Endothelial cell of umbilical vein (primary cell): ENCODE results near the gene TET1.

ENCODE experiments used
- EZH2 ChIP-seq: IDR thresholded peaks from 2 replicates; pipeline ENCODE4 v1.6.1; 2012; ENCODE audit warnings: borderline replicate concordance, low read depth, mild to moderate bottlenecking, moderate library complexity, low read length, inconsistent platforms; ENCODE audit not compliant: severe bottlenecking
- POLR2A ChIP-seq: IDR thresholded peaks from 2 replicates; pipeline ENCODE4 v1.6.1; 2012; ENCODE audit warnings: low read depth, mild to moderate bottlenecking, control low read depth, low read length
- POLR2AphosphoS5 ChIP-seq: IDR thresholded peaks from 2 replicates; pipeline ENCODE4 v1.6.1; 2012; ENCODE audit warnings: low read depth, mild to moderate bottlenecking, control low read depth, low read length, moderate library complexity; ENCODE audit not compliant: insufficient read depth
- TF ChIP-seq, protein P1 (sequence below), 2 donors: IDR thresholded peaks; 1 replicate in 1 of 2; 2 replicates in 1 of 2; pipeline ENCODE4 v1.5.1; 2011; ENCODE audit warnings: low read length in 2 of 2, mild to moderate bottlenecking in 2 of 2, moderate library complexity in 2 of 2, control low read depth in 1 of 2, inconsistent platforms in 1 of 2, low read depth in 1 of 2; ENCODE audit not compliant: insufficient read depth in 1 of 2; ENCODE audit errors: extremely low read depth in 1 of 2
- TF ChIP-seq, protein P2 (sequence below): IDR thresholded peaks from 2 replicates; pipeline ENCODE4 v1.6.1; 2011; ENCODE audit not compliant: insufficient read depth, insufficient read length

DNA sequence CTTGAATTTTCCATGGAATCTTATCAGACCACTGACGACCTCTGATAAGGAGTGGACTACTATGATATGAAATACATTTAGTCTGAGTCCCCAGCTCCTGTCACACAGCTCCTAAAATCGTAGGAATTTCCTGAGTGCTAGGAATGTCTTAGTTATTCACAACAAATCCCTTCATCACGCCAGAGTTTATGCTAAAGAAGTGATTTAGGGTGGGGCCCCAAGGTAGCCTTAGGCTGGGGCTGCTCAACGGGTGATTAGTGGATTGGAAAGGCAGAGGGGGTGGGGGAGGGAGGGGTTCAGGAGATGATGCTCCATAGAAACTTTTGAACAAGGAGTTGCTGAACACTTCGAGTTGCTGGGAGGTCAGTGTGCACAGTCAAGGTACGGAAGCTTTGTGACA, 7.0 kb upstream of the TET1 start:
- no peak for TF ChIP-seq POLR2A
- TF ChIP-seq, protein P1, sequence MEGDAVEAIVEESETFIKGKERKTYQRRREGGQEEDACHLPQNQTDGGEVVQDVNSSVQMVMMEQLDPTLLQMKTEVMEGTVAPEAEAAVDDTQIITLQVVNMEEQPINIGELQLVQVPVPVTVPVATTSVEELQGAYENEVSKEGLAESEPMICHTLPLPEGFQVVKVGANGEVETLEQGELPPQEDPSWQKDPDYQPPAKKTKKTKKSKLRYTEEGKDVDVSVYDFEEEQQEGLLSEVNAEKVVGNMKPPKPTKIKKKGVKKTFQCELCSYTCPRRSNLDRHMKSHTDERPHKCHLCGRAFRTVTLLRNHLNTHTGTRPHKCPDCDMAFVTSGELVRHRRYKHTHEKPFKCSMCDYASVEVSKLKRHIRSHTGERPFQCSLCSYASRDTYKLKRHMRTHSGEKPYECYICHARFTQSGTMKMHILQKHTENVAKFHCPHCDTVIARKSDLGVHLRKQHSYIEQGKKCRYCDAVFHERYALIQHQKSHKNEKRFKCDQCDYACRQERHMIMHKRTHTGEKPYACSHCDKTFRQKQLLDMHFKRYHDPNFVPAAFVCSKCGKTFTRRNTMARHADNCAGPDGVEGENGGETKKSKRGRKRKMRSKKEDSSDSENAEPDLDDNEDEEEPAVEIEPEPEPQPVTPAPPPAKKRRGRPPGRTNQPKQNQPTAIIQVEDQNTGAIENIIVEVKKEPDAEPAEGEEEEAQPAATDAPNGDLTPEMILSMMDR (IDR thresholded peaks at IDR 0.05; ENCODE audit: extremely low read depth in 1 of 2, insufficient read depth in 1 of 2, low read depth in 1 of 2, low read length in 2 of 2), result no peak
- TF ChIP-seq, protein P2, sequence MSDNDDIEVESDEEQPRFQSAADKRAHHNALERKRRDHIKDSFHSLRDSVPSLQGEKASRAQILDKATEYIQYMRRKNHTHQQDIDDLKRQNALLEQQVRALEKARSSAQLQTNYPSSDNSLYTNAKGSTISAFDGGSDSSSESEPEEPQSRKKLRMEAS, result no peak
- no peak for TF ChIP-seq POLR2AphosphoS5
- no peak for TF ChIP-seq EZH2
